NB4 (cell line): ENCODE results near the gene PDE6B.
"Not testable (repeated sequence)": the region's sequence is repeated elsewhere in the genome, so short reads cannot be mapped to it uniquely, and the experiment has no call there.

Source experiments
- CTCF ChIP-seq: IDR thresholded peaks from one replicate; pipeline ENCODE4 v1.5.1; 2012; ENCODE audit warnings: low read depth, low read length
- POLR2A ChIP-seq: IDR thresholded peaks from 2 replicates; pipeline ENCODE4 v1.6.1; 2011; ENCODE audit warnings: mild to moderate bottlenecking; ENCODE audit not compliant: insufficient read length; ENCODE audit errors: extremely low read depth

GRCh38 chr4:669806-670559, 44.6 kb downstream of the PDE6B start:
- not testable (repeated sequence) for TF ChIP-seq CTCF, POLR2A
